ENCODE data around the gene SERP2. TPM values are rescaled to one million over a fixed set of nuclear protein-coding genes. Genes with fewer than 3 reads are reported as not detected.

Gene SERP2
- total and polyA plus RNA-seq, 2 donors (not counting 3 experiments of a cell fraction or from before 2014, with no cell fraction given), result 0.30 TPM; not detected in 1

GRCh38 chr13:44347301-44347700 lies 26.3 kb upstream of the SERP2 start:
- intact Hi-C loops (cut with micrococcal nuclease), result no loop called here
- ChIA-PET POLR2A (interaction anchor here (0.7 kb wide), 1 partner anchor 36 kb away, joined by 3 read pairs; no protein-coding TSS in a partner anchor), CTCF (no interaction called here)
- Histone ChIP-seq H3K4me3 (replicated peaks in 1 of 3; ENCODE audit: insufficient read depth in 1 of 3, low read depth in 1 of 3, low read length in 3 of 3) (no peak overlapping the region), H3K79me2 (ENCODE audit: control insufficient read depth, insufficient read depth, low read length) (no peaks in the 10 kb centered on the region), H3K4me2 (ENCODE audit: insufficient read depth, low read length) (no peak overlapping the region), H3K9me3 (replicated peaks; ENCODE audit: control insufficient read depth, insufficient read depth, low read length) (no peaks in the 10 kb centered on the region), H3K27me3 (ENCODE audit: control insufficient read depth in 2 of 2, insufficient read depth in 2 of 2, low read length in 2 of 2) (no peaks in the 10 kb centered on the region), H3K36me3 (ENCODE audit: control insufficient read depth in 2 of 2, extremely low read depth in 1 of 2, insufficient read depth in 2 of 2, low read length in 2 of 2) (no peaks in the 10 kb centered on the region), H4K20me1 (replicated peaks; ENCODE audit: control insufficient read depth, extremely low read depth, insufficient read depth, low read length) (no peaks in the 10 kb centered on the region), H3K9ac (replicated peaks; ENCODE audit: extremely low read depth, insufficient read depth, low read length) (no peak overlapping the region), H3K4me1 (ENCODE audit: control insufficient read depth, extremely low read depth, insufficient read depth, low read length) (no peaks in the 10 kb centered on the region), H3K9me1 (replicated peaks; ENCODE audit: control insufficient read depth, extremely low read depth, insufficient read depth, low read length) (no peaks in the 10 kb centered on the region), H2AFZ (ENCODE audit: low read depth, low read length) (no peak overlapping the region), H3K27ac (ENCODE audit: insufficient read depth, low read depth, low read length) (no peak overlapping the region)
- dilution Hi-C loops (cut with MboI; ENCODE audit: extremely low pct_ligation_motif_present, low sequenced_read_pairs), result no loop called here
- no peak for DNase-seq (ENCODE audit: low read depth, low spot score)
- FAIRE-seq, result no peak
- TF ChIP-seq GATA2 (IDR thresholded peaks at IDR 0.05; ENCODE audit: insufficient read depth, insufficient read length, low read depth, low read length), result no peak
- BruUV-seq (replicated peaks), result no TSS peak

GRCh38 chr13:44347949-44348348 lies 25.7 kb upstream of the SERP2 start:
- dilution Hi-C loops (cut with MboI; ENCODE audit: extremely low pct_ligation_motif_present, low sequenced_read_pairs) (no loop called here), intact Hi-C loops (cut with micrococcal nuclease) (no loop called here)
- H4K20me1 ChIP-seq (replicated peaks; ENCODE audit: control insufficient read depth, extremely low read depth, insufficient read depth, low read length), result no peaks in the 10 kb centered on the region
- FAIRE-seq, result no peak
- H3K4me3 ChIP-seq (replicated peaks in 1 of 3; ENCODE audit: insufficient read depth in 1 of 3, low read depth in 1 of 3, low read length in 3 of 3), result no peak overlapping the region
- no peak overlapping the region for H3K27ac ChIP-seq (ENCODE audit: insufficient read depth, low read depth, low read length)
- ChIA-PET POLR2A (no interaction called here), CTCF (no interaction called here)
- no peak overlapping the region for H3K4me2 ChIP-seq (ENCODE audit: insufficient read depth, low read length)
- no peak for DNase-seq (ENCODE audit: low read depth, low spot score)
- no peaks in the 10 kb centered on the region for H3K9me1 ChIP-seq (replicated peaks; ENCODE audit: control insufficient read depth, extremely low read depth, insufficient read depth, low read length)
- TF ChIP-seq POLR2A (IDR thresholded peaks at IDR 0.05; ENCODE audit: low read depth, low read length), result no peak
- TF ChIP-seq FOS (IDR thresholded peaks at IDR 0.05; ENCODE audit: borderline replicate concordance, insufficient read depth, low read length), result no peak
- no peak for TF ChIP-seq CTCF (IDR thresholded peaks at IDR 0.05; ENCODE audit: extremely low read depth in 1 of 2, insufficient read depth in 1 of 2, low read depth in 1 of 2, low read length in 2 of 2)
- TF ChIP-seq POLR2AphosphoS5 (IDR thresholded peaks at IDR 0.05; ENCODE audit: insufficient read depth, low read depth, low read length), result no peak
- TF ChIP-seq EZH2 (IDR thresholded peaks at IDR 0.05; ENCODE audit: borderline replicate concordance, low read depth, low read length, severe bottlenecking), result no peak
- no peak for TF ChIP-seq MAX (IDR thresholded peaks at IDR 0.05; ENCODE audit: insufficient read depth, insufficient read length)
- TF ChIP-seq JUN (IDR thresholded peaks at IDR 0.05; ENCODE audit: borderline replicate concordance, insufficient read depth, insufficient read length, low read depth), result no peak
- TF ChIP-seq GATA2 (IDR thresholded peaks at IDR 0.05; ENCODE audit: insufficient read depth, insufficient read length, low read depth, low read length), result no peak
- no peak for TF ChIP-seq MYC (IDR thresholded peaks at IDR 0.05; ENCODE audit: low read depth, low read length)
- H2AFZ ChIP-seq (ENCODE audit: low read depth, low read length), result no peak overlapping the region
- no peaks in the 10 kb centered on the region for H3K36me3 ChIP-seq (ENCODE audit: control insufficient read depth in 2 of 2, extremely low read depth in 1 of 2, insufficient read depth in 2 of 2, low read length in 2 of 2)
- no peaks in the 10 kb centered on the region for H3K27me3 ChIP-seq (ENCODE audit: control insufficient read depth in 2 of 2, insufficient read depth in 2 of 2, low read length in 2 of 2)
- no peaks in the 10 kb centered on the region for H3K9me3 ChIP-seq (replicated peaks; ENCODE audit: control insufficient read depth, insufficient read depth, low read length)
- H3K9ac ChIP-seq (replicated peaks; ENCODE audit: extremely low read depth, insufficient read depth, low read length), result no peak overlapping the region
- no peaks in the 10 kb centered on the region for H3K79me2 ChIP-seq (ENCODE audit: control insufficient read depth, insufficient read depth, low read length)
- no TSS peak for BruUV-seq (replicated peaks)
- no peaks in the 10 kb centered on the region for H3K4me1 ChIP-seq (ENCODE audit: control insufficient read depth, extremely low read depth, insufficient read depth, low read length)

Measured in endothelial cell of umbilical vein (primary cell).